ENCODE measurements around the gene NBPF19.
"Not testable (repeated sequence)": the region's sequence is repeated elsewhere in the genome, so short reads cannot be mapped to it uniquely, and the experiment has no call there.

NBPF19 gene, protein sequence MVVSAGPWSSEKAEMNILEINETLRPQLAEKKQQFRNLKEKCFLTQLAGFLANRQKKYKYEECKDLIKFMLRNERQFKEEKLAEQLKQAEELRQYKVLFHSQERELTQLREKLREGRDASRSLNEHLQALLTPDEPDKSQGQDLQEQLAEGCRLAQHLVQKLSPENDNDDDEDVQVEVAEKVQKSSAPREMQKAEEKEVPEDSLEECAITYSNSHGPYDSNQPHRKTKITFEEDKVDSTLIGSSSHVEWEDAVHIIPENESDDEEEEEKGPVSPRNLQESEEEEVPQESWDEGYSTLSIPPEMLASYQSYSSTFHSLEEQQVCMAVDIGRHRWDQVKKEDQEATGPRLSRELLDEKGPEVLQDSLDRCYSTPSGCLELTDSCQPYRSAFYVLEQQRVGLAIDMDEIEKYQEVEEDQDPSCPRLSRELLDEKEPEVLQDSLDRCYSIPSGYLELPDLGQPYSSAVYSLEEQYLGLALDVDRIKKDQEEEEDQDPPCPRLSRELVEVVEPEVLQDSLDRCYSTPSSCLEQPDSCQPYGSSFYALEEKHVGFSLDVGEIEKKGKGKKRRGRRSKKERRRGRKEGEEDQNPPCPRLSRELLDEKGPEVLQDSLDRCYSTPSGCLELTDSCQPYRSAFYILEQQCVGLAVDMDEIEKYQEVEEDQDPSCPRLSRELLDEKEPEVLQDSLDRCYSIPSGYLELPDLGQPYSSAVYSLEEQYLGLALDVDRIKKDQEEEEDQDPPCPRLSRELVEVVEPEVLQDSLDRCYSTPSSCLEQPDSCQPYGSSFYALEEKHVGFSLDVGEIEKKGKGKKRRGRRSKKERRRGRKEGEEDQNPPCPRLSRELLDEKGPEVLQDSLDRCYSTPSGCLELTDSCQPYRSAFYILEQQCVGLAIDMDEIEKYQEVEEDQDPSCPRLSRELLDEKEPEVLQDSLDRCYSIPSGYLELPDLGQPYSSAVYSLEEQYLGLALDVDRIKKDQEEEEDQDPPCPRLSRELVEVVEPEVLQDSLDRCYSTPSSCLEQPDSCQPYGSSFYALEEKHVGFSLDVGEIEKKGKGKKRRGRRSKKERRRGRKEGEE (N-terminal part only)

GRCh38 chr1:149474745-149475144 is at the start of gene NBPF19:
Gene NBPF19 (plus strand): TSS chr1:149475045. CDS start chr1:149475933, 888 bp downstream.
- in situ Hi-C loops (cut with MboI; ENCODE audit: low sequenced_read_pairs): not testable (repeated sequence)

DNA sequence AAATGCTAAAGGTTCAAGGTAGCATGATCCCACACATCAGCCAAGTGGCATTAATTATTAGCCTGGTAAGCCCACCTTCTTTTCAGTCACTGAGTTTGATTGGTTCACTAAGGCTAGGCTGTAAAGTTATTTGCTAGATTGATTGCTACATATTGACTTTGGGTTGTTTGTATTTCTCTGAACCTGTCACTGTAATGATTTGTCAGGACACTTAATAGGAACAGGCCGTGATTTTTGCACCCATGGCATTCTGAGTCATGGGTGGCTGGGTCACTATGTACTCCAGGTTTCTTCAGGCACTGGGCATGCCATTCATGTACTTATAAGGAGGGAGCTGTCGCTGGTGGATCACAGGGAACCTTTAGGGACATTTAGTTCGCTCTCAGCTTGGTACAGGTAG is 46.5 kb upstream of the NBPF19 start:
- in situ Hi-C loops (cut with MboI; ENCODE audit: low sequenced_read_pairs): not testable (repeated sequence)

DNA sequence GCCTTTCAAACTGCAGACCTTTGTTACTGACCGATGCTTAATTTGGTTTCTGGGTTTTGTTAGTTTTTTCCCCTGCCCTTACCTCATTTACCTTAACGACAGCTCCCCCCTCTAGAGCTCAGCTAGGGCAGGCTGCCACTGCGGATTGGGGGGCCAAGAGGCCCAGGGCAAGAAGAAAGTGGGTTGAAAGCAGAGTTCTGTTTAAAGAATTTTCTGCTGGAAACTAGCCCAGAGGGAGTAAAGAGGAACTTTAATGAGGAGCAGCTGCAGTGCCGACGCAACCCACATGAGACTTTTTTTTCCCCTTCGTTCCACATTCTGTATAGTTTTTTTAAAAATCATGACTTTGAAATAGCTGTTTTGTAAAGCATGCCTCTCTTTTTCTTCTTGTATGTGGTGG is 29.4 kb upstream of the NBPF19 start:
- in situ Hi-C loops (cut with MboI; ENCODE audit: low sequenced_read_pairs): not testable (repeated sequence)

GRCh38 chr1:149452196-149452595 is 22.6 kb upstream of the NBPF19 start:
- in situ Hi-C loops (cut with MboI; ENCODE audit: low sequenced_read_pairs): not testable (repeated sequence)

DNA sequence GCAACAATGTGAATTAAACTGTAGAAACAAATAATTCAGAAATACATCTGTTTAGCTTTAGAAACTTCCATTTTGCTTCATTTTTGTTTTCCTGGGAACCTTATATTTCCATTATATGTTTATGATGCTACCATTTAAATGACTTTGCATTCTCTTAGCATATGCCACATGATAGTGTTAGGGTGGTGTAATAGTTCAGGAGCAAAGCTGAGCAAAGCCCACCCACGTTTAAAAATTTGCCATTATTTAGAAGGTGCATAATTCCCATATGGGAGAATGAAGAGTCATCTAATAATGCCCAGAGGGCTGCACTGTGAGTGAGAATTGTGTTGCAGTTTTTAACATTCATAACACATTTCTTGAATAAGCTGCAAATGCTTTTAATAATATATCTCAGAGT is 22.2 kb upstream of the NBPF19 start:
- in situ Hi-C loops (cut with MboI; ENCODE audit: low sequenced_read_pairs): not testable (repeated sequence)

GRCh38 chr1:149558350-149558825 is 83.5 kb downstream of the NBPF19 start:
- in situ Hi-C loops (cut with MboI; ENCODE audit: low sequenced_read_pairs): not testable (repeated sequence)

- in situ Hi-C loops (cut with MboI; ENCODE audit: low sequenced_read_pairs): not testable (repeated sequence)
Observed at GRCh38 chr1:149561806-149562205, 87.0 kb downstream of the NBPF19 start.

GRCh38 chr1:149565485-149565884 is 90.6 kb downstream of the NBPF19 start:
- in situ Hi-C loops (cut with MboI; ENCODE audit: low sequenced_read_pairs): not testable (repeated sequence)

DNA sequence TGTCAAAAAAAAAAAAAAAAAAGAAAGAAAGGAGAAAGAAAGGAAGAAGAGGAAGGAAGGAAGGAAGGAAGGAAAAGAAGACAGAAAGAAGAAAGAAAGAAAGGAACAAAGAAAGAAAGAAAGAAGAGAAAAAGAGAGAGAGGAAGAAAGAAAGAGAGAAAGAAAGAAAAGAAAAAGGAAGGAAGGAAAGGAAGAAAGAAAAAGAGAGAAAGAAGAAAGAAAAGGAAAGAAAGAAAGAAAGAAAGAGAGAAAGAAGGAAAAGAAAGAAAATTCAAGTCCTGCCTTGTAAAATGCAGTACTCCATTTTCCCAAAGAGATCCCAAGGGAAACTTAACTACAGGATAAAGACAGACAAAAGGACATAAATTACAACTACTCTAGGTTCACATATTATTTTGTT is 97.9 kb downstream of the NBPF19 start:
- in situ Hi-C loops (cut with MboI; ENCODE audit: low sequenced_read_pairs): not testable (repeated sequence)

DNA sequence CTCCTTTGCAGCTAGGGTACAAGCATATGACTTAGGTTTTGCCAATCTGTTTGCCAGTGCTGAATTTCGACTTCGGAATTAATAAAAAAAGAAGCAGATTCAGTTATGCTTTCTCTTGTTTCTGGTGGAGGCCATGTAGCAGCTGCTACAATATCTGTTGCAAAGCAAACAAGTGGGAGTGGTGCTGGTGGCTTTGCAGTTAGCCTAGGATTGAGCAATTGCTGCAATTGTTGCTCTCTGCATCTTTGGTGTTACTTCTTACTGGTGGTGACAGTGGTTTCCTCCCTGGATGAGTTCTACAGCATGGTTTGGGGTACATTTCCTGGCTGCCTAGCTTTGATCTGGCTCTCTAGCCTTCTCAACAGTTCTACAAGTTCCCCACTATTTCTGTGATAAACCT is 110.7 kb downstream of the NBPF19 start:
- in situ Hi-C loops (cut with MboI; ENCODE audit: low sequenced_read_pairs): not testable (repeated sequence)

All from HL-60/S4 treated with retinoic acid at 250 ng/mL for 4 days and 3 days (cell line).